HG02852 (cell line): Measurements from ENCODE around the gene SIM1.

Experiments
- ATAC-seq: cut with Tn5 transposase; IDR thresholded peaks from one replicate; pipeline ENCODE4 v1.9.1; 2021; ENCODE audit warnings: mild to moderate bottlenecking, moderate library complexity; ENCODE audit not compliant: unreplicated experiment

The SIM1 gene

DNA sequence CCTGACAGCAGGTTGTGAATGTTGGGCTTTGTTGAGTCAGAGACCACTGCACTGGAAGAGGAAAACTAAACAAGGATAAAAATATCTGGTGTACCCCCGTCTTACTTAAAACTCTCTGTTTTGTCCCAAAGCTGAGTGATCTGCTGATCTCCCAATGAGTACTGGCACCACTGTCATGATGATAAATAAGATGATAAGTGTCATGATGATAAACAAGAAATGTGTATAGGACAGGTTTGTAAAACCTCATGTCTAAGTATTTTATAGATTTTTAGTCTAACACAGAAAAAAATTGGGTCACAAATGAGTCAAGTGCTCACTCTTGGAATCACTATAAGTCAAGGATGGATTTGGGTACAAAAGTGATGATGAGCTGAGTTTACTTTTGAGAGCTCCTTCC, 8.5 kb upstream of the SIM1 start:
- ATAC-seq = no peak

GRCh38 chr6:100472674-100473073, 8.0 kb upstream of the SIM1 start:
- ATAC-seq = peak; percentile 85

DNA sequence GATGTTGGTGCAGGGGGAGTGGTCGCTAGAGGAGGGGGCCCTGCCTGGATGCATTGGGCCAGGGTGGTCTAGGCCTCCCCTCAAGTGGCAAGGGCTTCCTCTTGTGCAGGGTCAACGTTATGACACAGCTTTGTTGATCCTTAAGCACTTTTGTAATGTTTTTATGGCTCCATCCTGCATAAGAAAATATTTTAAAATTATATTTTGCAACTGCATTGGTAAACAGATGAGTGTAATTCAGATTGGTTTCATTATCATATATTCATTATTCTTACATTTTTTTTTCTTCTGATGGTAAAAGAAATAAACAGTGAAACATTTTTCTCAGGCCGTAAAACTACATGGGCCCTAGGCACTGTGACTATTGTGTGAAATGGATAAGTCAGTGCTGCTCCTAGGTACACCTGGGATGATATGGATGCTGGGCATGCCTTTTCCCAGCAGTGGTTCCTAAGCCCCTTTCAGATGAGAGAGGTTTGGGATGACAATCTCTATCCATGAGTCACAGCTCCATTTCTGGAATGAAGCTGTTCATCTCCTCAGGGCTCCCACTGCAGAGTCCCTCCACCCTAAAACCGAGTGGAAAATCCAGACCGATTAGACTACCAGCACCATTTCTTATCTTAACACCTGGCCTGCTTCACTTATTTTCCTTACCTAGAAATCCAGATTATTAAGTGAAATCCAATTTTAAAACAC, 5.8 kb upstream of the SIM1 start:
- ATAC-seq = no peak

DNA sequence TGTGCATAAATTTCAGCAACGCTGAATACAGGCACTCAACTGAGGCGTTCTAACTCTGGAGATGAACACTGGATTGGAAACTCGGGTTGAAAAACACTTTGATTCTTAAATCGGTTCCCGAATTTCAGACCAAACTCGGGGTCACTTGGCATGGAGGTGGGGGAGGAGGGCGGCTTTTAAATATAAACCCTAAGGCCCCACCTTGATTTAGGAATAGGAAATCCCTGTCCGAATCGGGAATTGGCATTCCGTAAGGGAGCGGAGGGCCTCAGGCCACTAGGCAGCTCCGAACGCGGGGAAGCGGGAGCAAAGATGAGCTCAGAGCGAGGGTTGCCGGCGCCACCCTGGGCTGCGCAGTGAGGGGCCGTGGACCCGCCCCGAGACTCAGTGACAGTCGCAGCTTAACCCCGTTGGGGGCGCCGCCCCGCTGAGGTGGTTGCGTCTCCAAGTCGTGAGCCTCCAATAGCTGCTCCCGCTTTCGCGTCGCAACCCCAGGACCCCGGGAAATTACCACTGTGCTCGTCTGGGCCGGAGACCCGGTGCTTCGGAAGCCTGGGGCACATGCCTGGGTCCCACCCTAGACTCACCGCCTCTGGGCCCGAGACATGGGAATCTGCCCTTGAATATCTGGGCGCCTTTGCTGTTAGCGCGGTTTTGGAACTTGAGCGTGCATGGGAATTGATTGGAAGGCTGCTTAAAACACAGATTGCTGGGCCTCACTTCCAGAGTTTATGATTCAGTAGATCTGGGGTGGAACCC, 4.6 kb upstream of the SIM1 start:
- no peak for ATAC-seq

DNA sequence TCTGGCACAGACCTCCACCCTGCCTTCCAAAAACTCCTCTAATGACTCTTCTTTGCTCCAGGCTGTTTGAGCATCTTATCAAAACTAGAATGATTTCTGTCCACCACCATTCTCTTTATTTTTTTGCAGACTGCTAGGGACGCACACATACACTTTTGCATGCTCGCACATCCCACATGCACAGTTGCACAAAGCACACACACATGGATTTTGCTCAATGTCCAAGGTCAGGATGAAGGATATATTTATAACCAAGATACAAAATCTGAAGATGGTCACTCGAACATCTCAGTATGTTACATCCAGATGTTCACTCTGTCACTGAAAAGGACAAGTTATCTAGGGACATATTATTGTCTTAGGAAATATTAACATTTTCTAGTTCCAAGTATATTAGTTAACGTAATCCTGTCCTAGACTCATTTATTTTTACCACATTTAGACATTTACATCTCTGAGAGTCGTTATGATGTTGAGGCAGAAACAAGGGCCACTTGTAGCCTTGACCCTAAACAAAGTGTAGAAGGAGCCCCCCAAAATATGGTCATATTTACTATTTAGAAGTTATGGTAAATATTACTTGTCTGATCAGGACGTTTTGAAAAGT, 3.4 kb upstream of the SIM1 start:
- no peak for ATAC-seq

- no peak for ATAC-seq
Measured at GRCh38 chr6:100467129-100468015, 2.7 kb upstream of the SIM1 start.

DNA sequence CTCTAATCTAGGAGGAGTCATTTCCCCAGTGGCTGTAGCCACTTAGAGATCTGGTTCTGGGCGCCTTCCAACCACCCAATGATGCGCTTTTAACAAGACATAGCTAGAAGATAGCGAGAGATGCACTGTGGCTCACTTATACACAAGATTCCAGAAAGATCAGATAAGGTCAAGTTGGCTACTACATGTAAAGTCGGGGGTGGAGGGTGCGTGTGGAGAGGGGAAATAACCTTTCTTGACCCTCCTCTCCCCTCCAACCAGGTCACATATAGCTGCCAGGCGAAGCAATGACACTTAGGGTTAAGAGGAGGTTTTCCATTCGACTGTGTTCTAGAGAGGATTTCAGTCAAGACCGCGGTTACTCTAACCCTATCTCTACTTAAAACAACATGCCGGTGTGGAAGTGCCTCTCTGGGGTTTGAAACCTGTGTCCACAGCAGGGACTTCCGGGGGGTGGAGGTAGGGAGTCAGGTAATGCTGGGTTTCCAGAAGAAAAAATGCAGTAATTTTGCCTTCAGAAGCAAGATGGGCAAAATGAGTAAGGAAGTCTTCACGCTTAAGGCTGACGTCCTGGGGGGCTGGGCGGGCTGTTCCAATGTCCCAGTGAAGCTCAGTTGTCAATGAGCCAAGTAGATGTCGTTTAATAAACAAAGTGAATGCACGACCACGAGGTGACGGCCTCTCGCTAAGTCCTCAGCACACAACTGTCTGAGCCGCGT, 1.8 kb upstream of the SIM1 start:
- ATAC-seq = no peak

GRCh38 chr6:100465701-100466409, 1.1 kb upstream of the SIM1 start:
- no peak for ATAC-seq

DNA sequence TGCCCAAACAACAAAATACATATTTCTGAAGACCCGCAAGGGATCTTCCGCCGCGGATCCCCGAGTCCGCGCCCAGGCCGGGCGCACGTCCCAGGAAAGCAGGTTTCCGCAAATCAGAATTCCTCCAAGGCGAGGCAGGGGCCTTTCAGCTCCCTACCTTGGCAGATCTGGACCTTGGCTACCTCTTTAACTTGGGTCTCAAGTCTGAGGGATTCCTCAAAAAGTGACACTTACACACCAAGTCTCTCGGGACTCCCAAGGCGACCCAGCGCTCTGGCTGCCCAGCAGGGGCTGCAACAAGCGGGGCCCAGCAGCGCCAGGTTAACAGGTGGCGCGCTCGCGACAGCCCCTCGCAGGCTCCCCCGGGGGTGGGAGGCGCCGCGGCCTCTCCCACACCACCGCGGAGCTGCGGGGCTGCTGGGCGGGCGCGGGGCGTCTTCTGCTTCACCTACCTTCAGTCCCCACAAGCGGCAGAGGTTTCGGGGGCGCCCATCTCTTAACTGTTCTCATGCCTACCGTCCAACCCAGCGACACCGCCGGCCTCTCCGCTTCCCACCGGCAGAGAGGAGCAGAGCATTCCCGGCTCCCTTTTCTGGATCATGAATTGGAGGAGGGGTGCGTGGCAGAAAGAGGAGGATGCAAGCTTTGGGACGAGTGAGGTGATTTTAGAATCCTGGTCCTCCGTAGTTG, 414 bp downstream of the SIM1 start:
- no peak for ATAC-seq

GRCh38 chr6:100463630-100464161, 1.0 kb downstream of the SIM1 start:
- no peak for ATAC-seq

DNA sequence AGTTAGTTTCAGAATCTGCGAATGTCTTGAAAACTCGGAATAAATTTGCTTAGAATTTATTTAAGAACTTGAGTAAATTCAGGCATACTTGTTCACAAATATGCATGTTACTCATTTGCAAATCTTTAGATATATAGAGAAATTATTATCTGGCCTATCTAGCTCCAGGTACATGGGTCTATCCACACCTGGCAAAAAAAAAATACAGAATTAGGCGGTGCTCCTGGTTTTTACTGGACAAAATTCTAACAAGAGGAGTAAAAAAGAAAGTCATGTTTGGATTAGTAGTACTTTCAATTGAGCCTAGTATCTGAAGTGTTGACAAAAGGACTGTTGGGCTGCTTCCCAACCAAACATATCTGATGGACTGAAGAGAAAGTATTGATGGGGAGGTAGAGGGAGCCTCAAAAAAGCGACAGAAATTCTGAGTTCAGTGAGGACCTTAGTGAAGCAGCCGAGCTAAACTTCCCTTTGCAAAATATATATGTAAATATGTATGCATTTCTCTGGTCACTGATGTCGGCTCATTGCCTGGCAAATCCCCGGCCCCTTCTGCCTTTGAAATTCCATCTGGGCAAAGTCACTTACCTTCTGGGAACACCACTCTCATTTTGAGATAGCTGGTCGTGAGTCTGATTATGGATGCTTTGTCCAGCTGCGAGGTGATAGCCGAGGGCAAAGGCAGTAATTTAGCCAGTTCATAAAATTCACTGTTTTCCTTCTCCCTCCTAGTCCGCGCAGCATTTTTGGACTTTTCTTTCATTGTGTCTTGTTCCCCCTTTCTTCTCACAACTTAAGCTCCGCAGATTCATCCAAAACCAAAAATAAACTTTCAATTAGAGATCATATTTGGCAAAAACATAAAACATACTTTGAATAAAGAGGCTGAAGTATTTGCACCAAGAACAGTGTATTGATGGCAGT, 1.8 kb downstream of the SIM1 start:
- no peak for ATAC-seq

DNA sequence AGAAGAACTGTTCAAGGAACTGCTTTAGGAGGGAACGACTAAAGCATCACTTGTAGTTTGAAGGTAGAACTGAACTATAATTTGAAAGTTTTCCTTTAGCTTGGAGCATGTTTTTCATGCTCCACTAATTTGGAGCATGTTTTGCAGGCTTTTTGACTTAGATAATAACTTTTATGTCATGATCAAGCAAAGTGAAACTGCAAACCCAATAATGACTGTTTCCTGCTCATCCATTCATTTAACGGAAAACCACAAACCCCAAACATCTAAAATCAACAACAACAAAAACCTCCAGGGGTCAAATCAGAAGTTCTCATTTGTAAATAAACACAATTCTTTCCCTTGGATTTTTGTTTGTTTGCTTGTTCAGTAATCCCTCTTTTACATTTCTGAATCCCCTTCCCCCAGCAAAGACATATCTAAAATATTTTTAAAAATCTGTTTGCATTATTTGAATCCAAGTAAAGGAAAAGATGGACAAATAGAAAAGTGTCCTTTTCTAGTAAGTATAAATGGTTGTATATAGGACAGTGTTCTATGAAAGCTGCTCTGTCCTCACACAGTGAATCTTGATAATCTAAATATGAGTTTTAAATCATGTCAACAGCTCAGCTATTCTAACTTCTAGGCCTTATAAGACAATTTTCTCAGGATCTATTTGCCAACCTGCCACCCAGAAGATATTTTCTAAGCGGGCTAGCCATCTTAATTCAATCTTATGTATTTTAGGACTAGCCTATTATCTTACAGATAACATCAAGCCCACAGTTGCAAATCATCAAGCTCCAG, 2.6 kb downstream of the SIM1 start:
- no peak for ATAC-seq

DNA sequence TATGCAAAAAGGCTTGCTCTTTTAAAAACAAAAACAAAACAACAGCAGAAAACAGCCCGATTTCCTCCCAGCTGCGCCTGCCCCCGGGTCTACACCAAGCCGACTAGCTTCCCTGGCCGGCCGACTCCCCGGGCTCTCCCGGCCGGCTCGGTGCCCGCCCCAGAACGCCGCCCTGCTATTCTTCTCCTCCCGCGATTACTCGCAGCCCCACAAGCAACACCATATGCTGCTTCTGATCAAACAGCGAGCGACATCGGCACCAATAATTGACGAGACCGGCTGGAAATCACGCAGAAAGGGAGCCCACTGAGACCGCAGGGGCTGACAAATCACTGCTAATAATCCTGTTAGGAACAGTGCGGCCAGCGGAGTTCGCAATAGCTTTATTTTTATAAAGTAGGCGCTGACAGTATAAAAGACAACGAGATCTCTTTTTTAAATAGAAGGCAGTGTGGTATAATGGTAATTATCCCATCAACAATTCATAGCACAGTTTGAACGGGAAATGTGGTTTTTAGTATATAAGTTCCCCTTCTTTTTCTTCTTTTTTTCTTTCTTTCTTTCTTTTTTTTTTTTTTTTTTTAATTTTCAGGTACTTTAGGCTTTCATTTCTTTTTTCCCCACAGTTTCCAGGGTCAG, 3.3 kb downstream of the SIM1 start:
- ATAC-seq = no peak

- no peak for ATAC-seq
Measured at GRCh38 chr6:100460650-100461204, 4.0 kb downstream of the SIM1 start.

DNA sequence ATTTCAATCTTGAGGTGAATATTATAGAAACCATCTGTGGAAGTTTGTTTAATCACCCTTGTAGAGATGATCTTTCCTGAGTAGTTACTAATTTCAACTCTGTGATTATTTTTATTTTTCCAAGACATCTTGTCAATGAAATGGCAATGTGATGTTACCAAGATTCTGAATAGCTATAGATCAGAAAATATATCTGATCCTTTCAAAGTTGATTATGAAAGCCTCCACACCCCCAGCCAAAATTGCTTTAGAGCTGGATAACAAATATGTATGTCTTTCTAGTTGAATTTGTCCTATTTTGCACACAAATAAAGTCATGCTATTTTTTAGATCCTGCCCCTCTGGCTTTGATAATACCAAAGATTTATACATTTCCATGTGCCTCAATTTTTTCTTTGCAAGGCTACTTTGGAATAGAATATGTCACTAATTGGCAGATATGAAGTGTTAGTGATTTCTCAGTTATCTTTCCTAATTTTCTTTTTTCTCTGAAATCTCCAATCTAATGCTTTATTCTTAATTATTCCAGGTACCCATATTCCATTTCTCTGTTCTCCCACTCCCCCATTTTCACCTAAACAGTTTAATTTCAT, 5.0 kb downstream of the SIM1 start:
- ATAC-seq = no peak
